HepG2 (cell line): Measurements from ENCODE around the gene C1QTNF1. TPM values are rescaled to one million over a fixed set of nuclear protein-coding genes. Genes with fewer than 3 reads are reported as not detected.

Experiments used
- ARID2 ChIP-seq: sonication (generic); formaldehyde crosslinking; IDR thresholded peaks from 2 replicates; pipeline ENCODE4 v1.8.1; 2022; ENCODE audit warnings: mild to moderate bottlenecking, missing genetic modification reagents, borderline replicate concordance
- EED ChIP-seq: sonication (generic); formaldehyde crosslinking; IDR thresholded peaks from 2 replicates; pipeline ENCODE4 v1.5.0; 2020; ENCODE audit warnings: mild to moderate bottlenecking, missing genetic modification reagents
- GATAD1 ChIP-seq: IDR thresholded peaks from 2 replicates; pipeline ENCODE4 v1.6.1; 2016; ENCODE audit warnings: missing genetic modification reagents, missing compliant biosample characterization
- GMEB2 ChIP-seq: IDR thresholded peaks from 2 replicates; pipeline ENCODE4 v1.6.1; 2016; ENCODE audit warnings: missing biosample characterization, missing genetic modification reagents, low read depth
- GPN1 ChIP-seq: sonication (generic); formaldehyde crosslinking; IDR thresholded peaks from 2 replicates; pipeline ENCODE4 v1.5.1; 2020; ENCODE audit warnings: missing genetic modification reagents, borderline replicate concordance
- HOXA3 ChIP-seq: sonication (generic); formaldehyde crosslinking; IDR thresholded peaks from 2 replicates; pipeline ENCODE4 v1.5.0; 2020; ENCODE audit warnings: missing genetic modification reagents
- KMT2A ChIP-seq: sonication (generic); formaldehyde crosslinking; IDR thresholded peaks from 2 replicates; pipeline ENCODE4 v1.4.0; 2020; ENCODE audit warnings: missing genetic modification reagents
- SIN3B ChIP-seq: fragments of 150-350 bp; IDR thresholded peaks from 2 replicates; pipeline ENCODE4 v1.6.1; 2014; ENCODE audit warnings: low read length
- SMAD3 ChIP-seq: sonication (generic); formaldehyde crosslinking; IDR thresholded peaks from 2 replicates; pipeline ENCODE4 v1.4.0; 2020; ENCODE audit warnings: missing genetic modification reagents
- SP2 ChIP-seq: sonication (generic); formaldehyde crosslinking; IDR thresholded peaks from 2 replicates; pipeline ENCODE4 v1.5.1; 2020; ENCODE audit warnings: mild to moderate bottlenecking, missing genetic modification reagents
- STAT5B ChIP-seq: sonication (generic); formaldehyde crosslinking; IDR thresholded peaks from 2 replicates; pipeline ENCODE4 v1.4.0; 2020; ENCODE audit warnings: missing genetic modification reagents
- U2AF1 ChIP-seq: fragments of 200-400 bp; formaldehyde crosslinking; optimal IDR thresholded peaks from 2 replicates; pipeline ENCODE3; 2017; ENCODE audit warnings: mild to moderate bottlenecking, low read depth, low read length
- ZBTB38 ChIP-seq: sonication (generic); formaldehyde crosslinking; IDR thresholded peaks from 2 replicates; pipeline ENCODE4 v1.5.1; 2020; ENCODE audit warnings: mild to moderate bottlenecking, missing genetic modification reagents
- ZNF230 ChIP-seq: sonication (generic); formaldehyde crosslinking; IDR thresholded peaks from 2 replicates; pipeline ENCODE4 v1.4.0; 2020; ENCODE audit warnings: mild to moderate bottlenecking, missing genetic modification reagents
- ZNF235 ChIP-seq: sonication (generic); formaldehyde crosslinking; IDR thresholded peaks from 2 replicates; pipeline ENCODE4 v1.8.1; 2023; ENCODE audit warnings: mild to moderate bottlenecking, missing genetic modification reagents, borderline replicate concordance
- ZNF816 ChIP-seq: sonication (generic); formaldehyde crosslinking; IDR thresholded peaks from 2 replicates; pipeline ENCODE4 v1.8.0; 2022; ENCODE audit warnings: missing genetic modification reagents, mild to moderate bottlenecking, borderline replicate concordance
- ZSCAN31 ChIP-seq: sonication (generic); formaldehyde crosslinking; IDR thresholded peaks from 2 replicates; pipeline ENCODE4 v1.5.0; 2020; ENCODE audit warnings: low read depth, mild to moderate bottlenecking, missing genetic modification reagents
- polyA plus RNA-seq, 8 experiments: library from polyadenylated mRNA; depleted of rRNA in 3 of 8; stranded (reverse) in 7 of 8; unstranded in 1 of 8; fragments of >200 nt; fragmentation: Illumina TruSeq in 4 of 8; extraction: Trizol in 4 of 8; gene quantifications; 2 replicates each; pipeline versions ENCODE4 v1.2.1 to v1.2.3, GENCODE V29; 2011 to 2016; ENCODE audit warnings: low read depth in 4 of 8, missing spikeins in 1 of 8, mixed read lengths in 1 of 8; ENCODE audit not compliant: insufficient read depth in 1 of 8
- total RNA-seq, 5 experiments: library from RNA; depleted of rRNA; stranded (reverse); fragments of >200 nt; fragmentation: Illumina TruSeq; extraction: Trizol; gene quantifications; 2 replicates each; pipeline ENCODE4 v1.2.3, GENCODE V29; 2016; ENCODE audit warnings: low read depth in 1 of 5
- TF ChIP-seq, protein P1 (sequence below): IDR thresholded peaks from 2 replicates; pipeline ENCODE4 v1.4.0; 2020; ENCODE audit warnings: mild to moderate bottlenecking, missing genetic modification reagents
- TF ChIP-seq, protein P2 (sequence below): sonication (generic); formaldehyde crosslinking; IDR thresholded peaks from 2 replicates; pipeline ENCODE4 v1.8.0; 2022; ENCODE audit warnings: mild to moderate bottlenecking, missing genetic modification reagents
- TF ChIP-seq, protein P3 (sequence below): sonication (generic); formaldehyde crosslinking; IDR thresholded peaks from 2 replicates; pipeline ENCODE4 v1.4.0; 2020; ENCODE audit warnings: missing genetic modification reagents
- TF ChIP-seq, protein P4 (sequence below): IDR thresholded peaks from 2 replicates; pipeline ENCODE4 v1.6.1; 2018; ENCODE audit warnings: missing genetic modification reagents, mild to moderate bottlenecking, missing compliant biosample characterization

The C1QTNF1 gene
- total and polyA plus RNA-seq, 2 of the 13 experiments (the other 11 are each of a cell fraction or from before 2014, with no cell fraction given) = 0.18 to 0.86 TPM

DNA sequence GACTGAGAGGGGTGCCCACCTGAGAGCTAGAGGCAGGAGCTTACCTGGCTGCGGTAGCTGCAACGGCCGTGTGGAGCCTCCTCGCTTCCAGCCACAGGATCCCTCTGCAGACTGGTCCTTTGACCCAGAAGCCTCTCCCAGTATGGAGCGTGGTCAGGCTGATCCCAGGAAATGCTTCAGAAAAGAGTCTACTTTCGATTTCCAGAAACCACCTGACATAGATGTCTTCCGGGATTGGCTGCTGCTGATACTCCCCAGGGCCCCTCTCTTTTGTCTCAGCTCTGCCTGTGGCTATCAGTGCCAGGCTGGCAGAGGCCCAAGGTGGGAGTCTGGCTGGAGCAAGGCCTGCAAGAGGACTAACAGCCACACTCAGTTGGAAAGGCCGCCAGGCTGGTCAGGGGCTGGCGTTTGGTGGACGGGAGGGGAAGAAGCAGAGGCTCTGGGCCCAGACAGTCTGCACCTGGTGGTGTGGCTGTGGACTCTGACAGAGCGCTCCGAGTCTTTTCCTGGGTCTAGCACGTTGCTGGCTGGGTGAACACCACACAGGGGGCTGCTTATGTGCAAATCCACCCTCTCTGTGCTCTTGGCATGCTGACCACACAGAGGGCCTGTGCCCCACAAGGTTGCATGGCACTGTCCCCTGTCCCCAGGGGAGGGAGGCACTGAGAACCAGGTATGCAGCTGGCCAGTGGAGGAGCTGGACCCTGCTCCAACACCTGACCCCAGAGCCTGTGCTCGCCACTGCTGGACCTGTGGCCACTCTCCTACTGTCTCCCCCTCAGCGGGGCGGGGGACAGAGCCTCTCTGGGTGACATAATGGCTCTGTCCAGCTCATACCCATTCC lies 44.0 kb upstream of the C1QTNF1 start, which contains the start of gene LGALS3BP (continued):
- TF ChIP-seq, protein P1, sequence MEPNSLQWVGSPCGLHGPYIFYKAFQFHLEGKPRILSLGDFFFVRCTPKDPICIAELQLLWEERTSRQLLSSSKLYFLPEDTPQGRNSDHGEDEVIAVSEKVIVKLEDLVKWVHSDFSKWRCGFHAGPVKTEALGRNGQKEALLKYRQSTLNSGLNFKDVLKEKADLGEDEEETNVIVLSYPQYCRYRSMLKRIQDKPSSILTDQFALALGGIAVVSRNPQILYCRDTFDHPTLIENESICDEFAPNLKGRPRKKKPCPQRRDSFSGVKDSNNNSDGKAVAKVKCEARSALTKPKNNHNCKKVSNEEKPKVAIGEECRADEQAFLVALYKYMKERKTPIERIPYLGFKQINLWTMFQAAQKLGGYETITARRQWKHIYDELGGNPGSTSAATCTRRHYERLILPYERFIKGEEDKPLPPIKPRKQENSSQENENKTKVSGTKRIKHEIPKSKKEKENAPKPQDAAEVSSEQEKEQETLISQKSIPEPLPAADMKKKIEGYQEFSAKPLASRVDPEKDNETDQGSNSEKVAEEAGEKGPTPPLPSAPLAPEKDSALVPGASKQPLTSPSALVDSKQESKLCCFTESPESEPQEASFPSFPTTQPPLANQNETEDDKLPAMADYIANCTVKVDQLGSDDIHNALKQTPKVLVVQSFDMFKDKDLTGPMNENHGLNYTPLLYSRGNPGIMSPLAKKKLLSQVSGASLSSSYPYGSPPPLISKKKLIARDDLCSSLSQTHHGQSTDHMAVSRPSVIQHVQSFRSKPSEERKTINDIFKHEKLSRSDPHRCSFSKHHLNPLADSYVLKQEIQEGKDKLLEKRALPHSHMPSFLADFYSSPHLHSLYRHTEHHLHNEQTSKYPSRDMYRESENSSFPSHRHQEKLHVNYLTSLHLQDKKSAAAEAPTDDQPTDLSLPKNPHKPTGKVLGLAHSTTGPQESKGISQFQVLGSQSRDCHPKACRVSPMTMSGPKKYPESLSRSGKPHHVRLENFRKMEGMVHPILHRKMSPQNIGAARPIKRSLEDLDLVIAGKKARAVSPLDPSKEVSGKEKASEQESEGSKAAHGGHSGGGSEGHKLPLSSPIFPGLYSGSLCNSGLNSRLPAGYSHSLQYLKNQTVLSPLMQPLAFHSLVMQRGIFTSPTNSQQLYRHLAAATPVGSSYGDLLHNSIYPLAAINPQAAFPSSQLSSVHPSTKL (CRISPR knock-in tag) = peak; percentile 35; the same call in 1 of the 2 replicates
- TF ChIP-seq, protein P2, sequence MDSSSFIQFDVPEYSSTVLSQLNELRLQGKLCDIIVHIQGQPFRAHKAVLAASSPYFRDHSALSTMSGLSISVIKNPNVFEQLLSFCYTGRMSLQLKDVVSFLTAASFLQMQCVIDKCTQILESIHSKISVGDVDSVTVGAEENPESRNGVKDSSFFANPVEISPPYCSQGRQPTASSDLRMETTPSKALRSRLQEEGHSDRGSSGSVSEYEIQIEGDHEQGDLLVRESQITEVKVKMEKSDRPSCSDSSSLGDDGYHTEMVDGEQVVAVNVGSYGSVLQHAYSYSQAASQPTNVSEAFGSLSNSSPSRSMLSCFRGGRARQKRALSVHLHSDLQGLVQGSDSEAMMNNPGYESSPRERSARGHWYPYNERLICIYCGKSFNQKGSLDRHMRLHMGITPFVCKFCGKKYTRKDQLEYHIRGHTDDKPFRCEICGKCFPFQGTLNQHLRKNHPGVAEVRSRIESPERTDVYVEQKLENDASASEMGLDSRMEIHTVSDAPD (CRISPR knock-in tag) = peak; percentile 71
- TF ChIP-seq EED (peak; percentile 49; the same call in 1 of the 2 replicates), GMEB2 (CRISPR knock-in tag) (0 out of 2 replicates have a peak, but pooled peaks have one; percentile 24), SIN3B (no peak; the same call in 1 of the 2 replicates), U2AF1 (peak; percentile 19), SMAD3 (peak; percentile 86; the same call in 1 of the 2 replicates), ZNF230 (CRISPR knock-in tag) (peak; percentile 17; the same call in 1 of the 2 replicates), SP2 (no peak), ZBTB38 (CRISPR knock-in tag) (0 out of 2 replicates have a peak, but pooled peaks have one; percentile 5), GPN1 (CRISPR knock-in tag) (no peak), ARID2 (CRISPR knock-in tag) (peak; percentile 93), KMT2A (peak; percentile 66; the same call in 1 of the 2 replicates), GATAD1 (CRISPR knock-in tag) (0 out of 2 replicates have a peak, but pooled peaks have one; percentile 61), ZNF235 (no peak), HOXA3 (peak; percentile 36; the same call in 1 of the 2 replicates), ZNF816 (CRISPR knock-in tag) (no peak), ZSCAN31 (CRISPR knock-in tag) (peak; percentile 92), STAT5B (CRISPR knock-in tag) (peak; percentile 86; the same call in 1 of the 2 replicates)
- TF ChIP-seq, protein P3, sequence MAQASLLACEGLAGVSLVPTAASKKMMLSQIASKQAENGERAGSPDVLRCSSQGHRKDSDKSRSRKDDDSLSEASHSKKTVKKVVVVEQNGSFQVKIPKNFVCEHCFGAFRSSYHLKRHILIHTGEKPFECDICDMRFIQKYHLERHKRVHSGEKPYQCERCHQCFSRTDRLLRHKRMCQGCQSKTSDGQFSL (CRISPR knock-in tag) = 0 out of 2 replicates have a peak, but pooled peaks have one; percentile 57
- TF ChIP-seq, protein P4, sequence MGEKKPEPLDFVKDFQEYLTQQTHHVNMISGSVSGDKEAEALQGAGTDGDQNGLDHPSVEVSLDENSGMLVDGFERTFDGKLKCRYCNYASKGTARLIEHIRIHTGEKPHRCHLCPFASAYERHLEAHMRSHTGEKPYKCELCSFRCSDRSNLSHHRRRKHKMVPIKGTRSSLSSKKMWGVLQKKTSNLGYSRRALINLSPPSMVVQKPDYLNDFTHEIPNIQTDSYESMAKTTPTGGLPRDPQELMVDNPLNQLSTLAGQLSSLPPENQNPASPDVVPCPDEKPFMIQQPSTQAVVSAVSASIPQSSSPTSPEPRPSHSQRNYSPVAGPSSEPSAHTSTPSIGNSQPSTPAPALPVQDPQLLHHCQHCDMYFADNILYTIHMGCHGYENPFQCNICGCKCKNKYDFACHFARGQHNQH = peak; percentile 50
